Measurements from ENCODE around the gene UPP2.

UPP2 gene

GRCh38 chr2:158142568-158143332 lies 41.1 kb downstream of the UPP2 start:
- DNase-seq: no peak

- DNase-seq: no peak
These were observed 42.2 kb downstream of the UPP2 start for GRCh38 chr2:158143703-158144360.

DNA sequence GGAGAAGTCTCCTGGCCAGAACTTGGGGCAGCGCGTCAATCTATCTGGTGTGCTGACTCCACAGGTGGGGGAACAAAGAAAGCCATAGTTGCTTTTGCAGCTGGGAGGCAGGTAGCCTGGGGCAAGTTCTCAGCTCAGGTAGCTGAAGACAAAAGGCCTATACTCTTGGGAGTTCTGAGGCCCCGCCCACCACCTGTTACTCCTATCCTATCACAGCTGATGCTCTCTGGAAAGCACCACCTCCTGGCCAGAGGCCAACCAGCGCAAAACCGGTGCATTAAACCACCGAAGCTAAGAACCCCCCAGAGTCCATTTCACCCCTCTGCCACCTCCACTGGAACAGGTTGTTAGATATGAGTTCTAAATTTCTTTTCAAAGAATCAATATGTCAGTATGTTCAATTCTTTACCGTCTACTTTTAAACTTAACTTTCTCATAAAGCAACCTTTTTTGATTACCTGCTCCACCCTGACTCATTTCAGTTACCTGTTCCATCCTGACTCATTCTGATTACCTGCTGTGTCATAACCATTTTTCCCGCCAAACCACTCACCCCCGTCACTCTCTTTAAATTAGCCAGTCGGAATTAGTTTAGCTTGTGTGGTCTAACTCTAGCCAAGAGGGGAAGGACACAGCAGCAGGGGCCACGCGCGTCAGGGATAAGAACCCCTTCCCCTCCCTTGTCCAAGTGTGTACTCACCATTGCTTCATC lies 43.4 kb downstream of the UPP2 start:
- no peak for DNase-seq

DNA sequence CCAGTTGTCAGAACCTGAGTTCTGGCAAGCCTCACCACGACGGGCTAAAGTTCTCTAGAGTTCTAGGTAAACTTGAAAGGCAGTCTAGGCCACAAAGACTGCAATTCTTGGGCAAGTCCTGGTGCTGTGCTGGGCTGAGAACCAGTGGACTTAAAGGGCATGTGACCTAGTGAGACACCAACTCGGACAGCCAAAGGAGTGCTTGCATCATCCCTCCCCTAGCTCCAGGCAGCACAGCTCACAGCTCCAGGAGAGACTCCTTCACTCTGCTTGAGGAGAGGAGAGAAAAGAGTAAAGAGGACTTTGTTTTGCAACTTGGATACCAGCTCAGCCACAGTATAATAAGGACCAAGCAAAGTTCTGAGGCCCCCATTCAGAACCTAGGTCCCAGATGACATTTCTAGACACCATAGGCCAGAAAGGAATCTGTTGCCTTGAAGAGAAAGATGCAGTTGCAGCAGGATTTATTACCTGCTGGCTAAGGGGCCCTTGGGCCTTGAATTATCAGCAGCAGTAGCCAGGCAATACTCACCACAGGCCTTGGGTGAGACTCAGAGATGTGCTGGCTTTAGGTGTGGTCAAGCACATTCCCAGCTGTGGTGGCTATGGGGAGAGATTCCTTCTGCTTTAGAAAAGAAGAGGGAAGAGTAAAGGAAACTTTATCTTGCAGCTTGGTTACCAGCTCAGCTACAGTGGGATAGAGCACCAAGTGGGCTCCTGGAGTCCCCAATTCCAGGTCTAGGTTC lies 51.8 kb downstream of the UPP2 start:
- no peak for DNase-seq

- no peak for DNase-seq
These were observed 52.9 kb downstream of the UPP2 start for GRCh38 chr2:158154596-158154995.

DNA sequence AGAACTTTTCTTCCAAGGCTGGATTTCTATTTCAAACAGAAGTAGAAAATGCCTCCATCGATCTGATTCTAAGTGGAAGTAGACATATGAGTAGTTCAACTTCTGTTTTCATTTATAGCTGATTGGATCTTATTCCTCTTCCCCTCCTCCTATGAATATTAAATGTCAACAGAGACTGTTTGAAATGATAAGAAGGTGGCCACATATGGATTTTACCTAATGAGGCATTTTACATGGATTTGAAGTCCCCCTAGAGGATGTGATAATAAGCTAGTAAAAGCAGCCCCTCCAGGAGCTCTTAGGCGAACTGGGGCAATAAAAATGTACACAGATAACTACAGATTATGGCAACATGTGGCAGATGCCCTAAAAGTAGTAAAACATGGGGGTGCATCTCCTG lies 71.0 kb downstream of the UPP2 start:
- DNase-seq: no peak

GRCh38 chr2:158174495-158174894 lies 72.8 kb downstream of the UPP2 start:
- DNase-seq: no peak

DNA sequence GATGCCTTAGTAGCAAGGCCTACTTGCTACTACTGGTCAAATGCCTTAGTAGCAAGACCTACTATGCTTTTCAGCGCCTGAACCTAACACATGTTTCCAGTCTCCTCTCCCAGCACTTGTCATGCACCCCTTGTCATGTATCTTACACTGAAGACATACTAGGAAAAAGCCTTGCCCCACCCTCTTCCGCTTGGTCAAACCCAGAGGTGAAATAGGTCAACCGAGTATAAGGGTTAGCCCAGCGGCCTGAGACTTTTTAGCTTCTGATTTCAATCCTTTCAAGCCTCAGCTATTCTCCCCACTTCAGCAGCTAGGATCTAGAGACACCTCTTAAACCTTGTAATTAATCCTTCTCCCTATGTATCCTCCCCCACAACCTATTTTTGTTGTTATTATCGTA lies 73.3 kb downstream of the UPP2 start:
- DNase-seq: no peak

DNA sequence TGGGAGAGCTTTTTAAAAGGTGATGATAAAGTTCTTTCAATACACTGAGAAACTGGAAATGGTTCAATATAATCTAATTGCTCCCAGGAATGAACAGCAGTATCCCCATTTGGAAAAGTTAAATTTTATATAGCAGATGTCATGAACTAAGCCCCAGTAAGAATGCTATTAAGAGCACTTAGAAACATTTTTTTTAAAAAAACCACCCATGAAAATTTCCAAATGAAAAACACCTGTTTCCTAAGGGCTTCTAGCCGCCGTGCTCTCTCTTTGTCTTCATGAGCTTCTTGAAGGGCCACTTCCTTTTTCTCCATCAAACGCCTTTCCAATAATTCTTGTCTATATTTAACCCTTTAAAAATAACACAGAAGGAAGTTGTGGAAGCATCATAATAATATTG lies 77.0 kb downstream of the UPP2 start:
- DNase-seq: no peak

DNA sequence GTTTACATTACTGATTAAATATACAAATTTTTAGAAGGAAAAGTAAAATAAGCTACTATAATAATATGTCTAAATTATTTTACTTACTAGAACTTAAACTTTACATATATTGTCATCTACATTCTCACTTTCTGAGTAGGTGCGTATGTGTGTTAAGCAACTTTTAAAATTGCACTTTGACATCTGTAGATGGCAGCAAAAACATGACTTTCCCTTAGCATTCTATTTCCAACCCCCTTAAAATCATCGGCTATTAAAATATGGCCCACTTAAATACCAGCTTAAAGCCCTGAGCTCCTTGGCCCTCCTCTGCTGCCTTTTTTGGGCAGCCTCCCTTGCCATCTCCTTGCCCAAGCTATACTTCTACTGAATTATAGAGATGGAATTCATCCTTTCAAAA lies 78.0 kb downstream of the UPP2 start:
- peak; percentile 35 for DNase-seq

DNA sequence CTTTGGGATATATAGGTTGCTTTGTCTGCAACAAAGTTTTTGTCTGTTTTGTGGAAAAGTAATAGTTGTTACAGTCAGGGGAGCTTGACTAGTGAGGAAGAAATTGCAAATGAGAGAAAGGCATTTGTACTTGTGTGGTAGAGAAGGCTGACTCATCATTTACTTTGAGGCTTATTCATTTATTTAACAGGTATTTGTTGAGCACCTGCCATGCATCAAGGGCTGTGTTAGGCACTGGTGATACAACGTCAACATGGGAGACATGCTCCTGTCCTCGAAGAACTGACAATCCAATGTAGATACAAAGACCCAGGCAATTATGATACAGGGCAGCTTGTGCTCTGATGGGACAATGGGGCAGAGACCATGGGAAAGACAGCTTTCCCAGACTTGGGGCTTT lies 79.5 kb downstream of the UPP2 start:
- DNase-seq: no peak

DNA sequence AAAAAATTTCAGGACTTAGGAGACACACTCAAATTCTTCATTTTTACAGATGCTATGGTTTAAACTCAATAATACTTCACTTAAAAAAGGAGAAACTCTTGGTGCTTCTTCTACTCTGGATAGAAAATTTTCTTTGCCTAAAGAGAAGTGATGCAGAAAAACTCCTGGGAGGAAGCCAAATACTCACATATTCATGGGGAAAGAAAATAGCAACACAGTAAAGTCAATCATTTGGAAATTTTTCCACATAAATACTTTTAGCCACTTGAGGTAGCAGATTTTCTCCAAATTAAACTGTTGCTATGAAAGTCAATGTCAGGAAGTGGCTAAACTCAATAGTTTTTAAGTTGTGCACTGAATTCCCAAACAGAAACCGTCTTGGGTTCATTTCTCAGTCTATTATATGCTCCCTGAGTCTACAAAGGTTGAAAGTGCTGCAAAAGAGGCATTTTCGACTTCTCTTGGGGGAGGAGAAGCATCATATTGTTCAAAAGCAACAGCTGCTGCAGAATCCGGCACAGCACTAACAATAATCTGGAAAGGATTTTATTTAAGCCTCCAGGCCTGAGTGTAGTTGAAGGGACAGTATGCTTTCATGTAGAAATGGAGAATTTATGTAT lies 81.1 kb downstream of the UPP2 start:
- no peak for DNase-seq

DNA sequence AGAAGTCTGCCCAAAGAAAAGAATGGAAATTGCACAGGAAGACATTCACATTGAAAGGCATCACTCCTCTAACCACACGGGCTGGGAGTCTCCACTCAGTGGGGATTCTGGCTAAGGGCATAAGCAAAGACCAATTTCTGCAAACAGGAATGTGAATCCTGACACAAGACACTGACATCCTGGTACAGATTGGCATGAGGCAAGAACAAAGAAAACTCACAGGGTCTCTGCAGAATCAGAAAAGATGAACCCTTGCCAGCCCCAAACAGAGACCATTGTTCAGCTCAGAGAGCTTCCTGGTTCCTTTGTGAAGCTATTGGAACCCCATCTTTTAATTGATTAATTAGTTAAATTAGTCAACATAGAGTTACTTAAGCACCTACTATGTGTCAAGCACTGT lies 82.3 kb downstream of the UPP2 start:
- no peak for DNase-seq

DNA sequence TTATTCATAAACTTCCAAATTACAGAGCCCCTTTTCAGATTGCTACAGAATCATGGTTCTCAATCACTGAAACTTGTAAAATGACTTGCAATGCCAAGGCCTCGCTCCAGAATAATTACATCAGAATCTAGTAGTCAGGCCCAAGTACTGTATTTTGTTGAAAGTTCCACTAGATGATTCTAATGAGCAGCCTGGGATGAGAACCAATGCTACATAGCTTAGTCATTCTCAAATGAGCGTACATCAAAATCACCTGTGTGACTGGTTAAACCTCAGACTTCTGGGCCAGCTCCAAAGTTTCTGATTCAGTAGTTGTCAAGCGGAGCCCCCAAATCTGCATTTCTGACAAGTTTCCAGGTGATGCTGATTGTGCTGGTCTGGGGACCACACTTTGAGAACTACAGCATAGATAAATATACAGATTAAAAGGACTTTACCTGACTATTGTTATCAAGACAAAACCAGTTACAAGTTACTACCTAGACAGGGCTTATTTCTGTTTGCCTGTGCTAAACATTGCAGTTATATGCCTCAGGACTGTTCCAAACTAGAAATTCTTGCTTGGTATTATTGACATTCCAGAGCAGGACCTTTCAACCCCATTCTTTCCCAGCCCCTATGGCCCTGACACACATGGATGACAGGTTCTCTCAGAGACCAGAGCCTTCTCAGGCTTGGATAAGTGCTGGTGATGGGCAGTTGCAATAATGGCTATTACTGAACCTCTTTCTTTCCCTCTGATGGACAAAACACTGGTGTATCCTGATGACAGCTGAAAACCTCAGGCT lies 83.1 kb downstream of the UPP2 start:
- no peak for DNase-seq
